K562 (cell line): ENCODE measurements around the gene WDR81. TPM values are rescaled to one million over a fixed set of nuclear protein-coding genes. Genes with fewer than 3 reads are reported as not detected.

ENCODE experiments used
- CLOCK ChIP-seq: fragments of 250-450 bp; sonication (Bioruptor Pico); IDR thresholded peaks from 2 replicates; pipeline ENCODE4 v1.4.0; 2020; ENCODE audit warnings: mild to moderate bottlenecking, moderate library complexity, borderline replicate concordance
- EGR1 ChIP-seq: fragments of 450-650 bp; conservative IDR thresholded peaks from 2 replicates; pipeline ENCODE4 v1.6.1; 2017; ENCODE audit warnings: mild to moderate bottlenecking
- FOXM1 ChIP-seq, 2 experiments: fragments of 450-650 bp in 1 of 2; sonication (generic) in 1 of 2; formaldehyde crosslinking in 1 of 2; IDR thresholded peaks; 2 replicates each; pipeline versions ENCODE4 v1.6.1 to v1.9.0; 2017 to 2022; ENCODE audit warnings: low read depth in 2 of 2, mild to moderate bottlenecking in 2 of 2, missing genetic modification reagents in 1 of 2, moderate library complexity in 1 of 2
- GABPA ChIP-seq: fragments of 200-800 bp; sonication (Bioruptor generic); conservative IDR thresholded peaks from 2 replicates; pipeline ENCODE4 v1.6.1; 2016; ENCODE audit warnings: low read depth, missing genetic modification characterization, missing compliant biosample characterization
- IRF1 ChIP-seq: sonication (generic); formaldehyde crosslinking; IDR thresholded peaks from 2 replicates; pipeline ENCODE4 v1.8.0; 2022; ENCODE audit warnings: missing genetic modification reagents, mild to moderate bottlenecking, borderline replicate concordance
- L3MBTL2 ChIP-seq: fragments of 450-650 bp; IDR thresholded peaks from 2 replicates; pipeline ENCODE4 v1.6.1; 2016; ENCODE audit warnings: mild to moderate bottlenecking, moderate library complexity
- PRMT5 ChIP-seq: sonication (generic); formaldehyde crosslinking; IDR thresholded peaks from 2 replicates; pipeline ENCODE4 v1.5.0; 2020; ENCODE audit warnings: missing genetic modification reagents
- ZC3H4 ChIP-seq: sonication (generic); formaldehyde crosslinking; IDR thresholded peaks from 2 replicates; pipeline ENCODE4 v1.9.0; 2021; ENCODE audit warnings: missing genetic modification reagents, borderline replicate concordance
- ZNF318 ChIP-seq, 2 experiments: fragments of 450-650 bp; IDR thresholded peaks; 2 replicates each; pipeline ENCODE4 v1.6.1; 2016; ENCODE audit warnings: mild to moderate bottlenecking in 2 of 2, borderline replicate concordance in 1 of 2, low read depth in 1 of 2, moderate library complexity in 1 of 2
- ZNF79 ChIP-seq: fragments of 250-450 bp; sonication (Bioruptor Pico); IDR thresholded peaks from 2 replicates; pipeline ENCODE4 v1.4.0; 2020; ENCODE audit warnings: low read depth, mild to moderate bottlenecking, moderate library complexity
- polyA plus RNA-seq, 8 experiments: library from polyadenylated mRNA; depleted of rRNA in 4 of 8; stranded (reverse) in 5 of 8; unstranded in 3 of 8; fragments of >200 nt; fragmentation: Nextera tagmentation in 2 of 8; fragmentation: Illumina TruSeq in 1 of 8; extraction: Ambion mirVana in 2 of 8; extraction: Trizol in 1 of 8; gene quantifications; 2 replicates each; pipeline versions ENCODE4 v1.2.1 to v1.2.3, GENCODE V29; 2011 to 2014; ENCODE audit warnings: inconsistent platforms in 1 of 8, missing spikeins in 1 of 8
- total RNA-seq, 7 experiments: library from RNA; depleted of rRNA in 6 of 7; stranded (reverse); fragments of >200 nt in 6 of 7; fragmentation: Illumina TruSeq in 2 of 7; extraction: Trizol in 2 of 7; gene quantifications; 2 replicates each; pipeline versions ENCODE4 v1.2.1 to v1.2.3, GENCODE V29; 2011 to 2021; ENCODE audit warnings: low replicate concordance in 1 of 7
- TF ChIP-seq, protein P1 (sequence below): fragments of 250-450 bp; sonication (Bioruptor Pico); IDR thresholded peaks from 2 replicates; pipeline ENCODE4 v1.4.0; 2020; ENCODE audit warnings: mild to moderate bottlenecking

The WDR81 gene
- total and polyA plus RNA-seq, 9 of the 15 experiments (the other 6 are each of a cell fraction or from before 2014, with no cell fraction given), result 0.01 to 17.1 (median 3.3) TPM

- no peak; the same call in 1 of the 2 replicates for TF ChIP-seq IRF1 (CRISPR knock-in tag)
- peak; percentile 54; the same call in 1 of the 2 replicates for TF ChIP-seq CLOCK
- TF ChIP-seq L3MBTL2, result peak; percentile 91
- TF ChIP-seq, protein P1, sequence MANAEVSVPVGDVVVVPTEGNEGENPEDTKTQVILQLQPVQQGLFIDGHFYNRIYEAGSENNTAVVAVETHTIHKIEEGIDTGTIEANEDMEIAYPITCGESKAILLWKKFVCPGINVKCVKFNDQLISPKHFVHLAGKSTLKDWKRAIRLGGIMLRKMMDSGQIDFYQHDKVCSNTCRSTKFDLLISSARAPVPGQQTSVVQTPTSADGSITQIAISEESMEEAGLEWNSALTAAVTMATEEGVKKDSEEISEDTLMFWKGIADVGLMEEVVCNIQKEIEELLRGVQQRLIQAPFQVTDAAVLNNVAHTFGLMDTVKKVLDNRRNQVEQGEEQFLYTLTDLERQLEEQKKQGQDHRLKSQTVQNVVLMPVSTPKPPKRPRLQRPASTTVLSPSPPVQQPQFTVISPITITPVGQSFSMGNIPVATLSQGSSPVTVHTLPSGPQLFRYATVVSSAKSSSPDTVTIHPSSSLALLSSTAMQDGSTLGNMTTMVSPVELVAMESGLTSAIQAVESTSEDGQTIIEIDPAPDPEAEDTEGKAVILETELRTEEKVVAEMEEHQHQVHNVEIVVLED, result 0 out of 2 replicates have a peak, but pooled peaks have one; percentile 27
- TF ChIP-seq PRMT5, result no peak
- no peak for TF ChIP-seq FOXM1 (IDR thresholded peaks at IDR 0.05; ENCODE audit: low read depth)
- no peak for TF ChIP-seq FOXM1 (CRISPR knock-in tag; IDR thresholded peaks at IDR 0.05; ENCODE audit: low read depth)
- TF ChIP-seq ZNF79 (CRISPR knock-in tag), result no peak
- peak; percentile 26; the same call in 1 of the 2 replicates for TF ChIP-seq EGR1
- TF ChIP-seq GABPA (tag), result peak; percentile 44; the same call in 1 of the 2 replicates
- TF ChIP-seq ZC3H4 (CRISPR knock-in tag), result peak; percentile 68; the same call in 1 of the 2 replicates
- no peak for TF ChIP-seq ZNF318 (IDR thresholded peaks at IDR 0.05; ENCODE audit: borderline replicate concordance in 1 of 2, low read depth in 1 of 2)
Measured at GRCh38 chr17:1730326-1731193, 6.1 kb downstream of the WDR81 start (continued).
